ENCODE measurements around the gene DZIP1. TPM values are rescaled to one million over a fixed set of nuclear protein-coding genes. Genes with fewer than 3 reads are reported as not detected.

Gene DZIP1
- total RNA-seq, 1 experiment from 2014 or later: 0.17 TPM

GRCh38 chr13:95588721-95589120, 55.8 kb downstream of the DZIP1 start:
- DNase-seq (ENCODE audit: low read depth, low spot score) (no peak), ATAC-seq (no peak)
- Histone ChIP-seq H2AFZ (ENCODE audit: low read depth, low read length, poor library complexity, severe bottlenecking) (no peak overlapping the region), H3K9me2 (ENCODE audit: insufficient read depth) (no peaks in the 10 kb centered on the region), H3K9ac (ENCODE audit: low read length) (no peak overlapping the region), H3K4me1 (ENCODE audit: control insufficient read depth in 1 of 2, insufficient read depth in 2 of 2, low read length in 2 of 2) (no peaks in the 10 kb centered on the region), H3K27ac (ENCODE audit: low read depth, low read length) (no peak overlapping the region), H3K4me2 (ENCODE audit: low read length) (no peak overlapping the region), H3K79me2 (ENCODE audit: insufficient read depth, low read length) (no peaks in the 10 kb centered on the region), H4K20me1 (ENCODE audit: insufficient read depth) (no peaks in the 10 kb centered on the region), H3K9me3 (ENCODE audit: control insufficient read depth in 1 of 2, insufficient read depth in 1 of 2, low read depth in 1 of 2, low read length in 2 of 2) (no peaks in the 10 kb centered on the region), H3K27me3 (ENCODE audit: insufficient read depth, low read length) (no peaks in the 10 kb centered on the region), H3K4me3 (replicated peaks in 1 of 2; ENCODE audit: low read depth in 1 of 2, low read length in 2 of 2) (no peak overlapping the region), H3K36me3 (ENCODE audit: control insufficient read depth in 1 of 2, insufficient read depth in 2 of 2, low read length in 2 of 2) (no peaks in the 10 kb centered on the region)
- POLR2A ChIA-PET: no interaction called here
- BruUV-seq (replicated peaks): no TSS peak
- intact Hi-C loops (cut with micrococcal nuclease): no loop called here
- RAD21 ChIA-PET (ENCODE audit: low non-redundant PET in 1 of 2, low total read pairs in 2 of 2, uncharacterized antibody in 2 of 2, unreplicated experiment in 2 of 2): no interaction called here
- TF ChIP-seq POLR2A (IDR thresholded peaks at IDR 0.05; ENCODE audit: borderline replicate concordance, extremely low read depth, insufficient read depth, insufficient read length): no peak
- no peak for TF ChIP-seq ZNF274 (IDR thresholded peaks at IDR 0.05; ENCODE audit: low read depth, low read length)
- TF ChIP-seq SRF (IDR thresholded peaks at IDR 0.05; ENCODE audit: low read depth): no peak
- TF ChIP-seq RAD21 (IDR thresholded peaks at IDR 0.05; ENCODE audit: low read depth): no peak
- no peak for TF ChIP-seq JUND (IDR thresholded peaks at IDR 0.05)
- TF ChIP-seq FOSL1 (IDR thresholded peaks at IDR 0.05; ENCODE audit: low read depth): no peak
- no peak for TF ChIP-seq TCF7L2 (IDR thresholded peaks at IDR 0.05; ENCODE audit: borderline replicate concordance, extremely low read depth, insufficient read depth, insufficient read length)
- no peak for TF ChIP-seq CBX3 (IDR thresholded peaks at IDR 0.05; ENCODE audit: low read depth)
- no peak for TF ChIP-seq ZFX (IDR thresholded peaks at IDR 0.05)
- TF ChIP-seq ELF1 (IDR thresholded peaks at IDR 0.05; ENCODE audit: borderline replicate concordance, low read depth): no peak
- TF ChIP-seq EZH2 (IDR thresholded peaks at IDR 0.05): no peak
- no peak for TF ChIP-seq POLR2AphosphoS5 (IDR thresholded peaks at IDR 0.05; ENCODE audit: low read depth, low read length)
- CTCF ChIA-PET: no interaction called here

- Histone ChIP-seq H3K27me3 (ENCODE audit: insufficient read depth, low read length) (no peaks in the 10 kb centered on the region), H3K4me1 (ENCODE audit: control insufficient read depth in 1 of 2, insufficient read depth in 2 of 2, low read length in 2 of 2) (no peaks in the 10 kb centered on the region), H3K79me2 (ENCODE audit: insufficient read depth, low read length) (no peaks in the 10 kb centered on the region), H3K9ac (ENCODE audit: low read length) (no peak overlapping the region), H2AFZ (ENCODE audit: low read depth, low read length, poor library complexity, severe bottlenecking) (no peak overlapping the region), H3K27ac (ENCODE audit: low read depth, low read length) (no peak overlapping the region), H3K4me3 (replicated peaks in 1 of 2; ENCODE audit: low read depth in 1 of 2, low read length in 2 of 2) (no peak overlapping the region), H3K9me3 (ENCODE audit: control insufficient read depth in 1 of 2, insufficient read depth in 1 of 2, low read depth in 1 of 2, low read length in 2 of 2) (no peaks in the 10 kb centered on the region), H3K9me2 (ENCODE audit: insufficient read depth) (no peaks in the 10 kb centered on the region), H4K20me1 (ENCODE audit: insufficient read depth) (no peaks in the 10 kb centered on the region), H3K36me3 (ENCODE audit: control insufficient read depth in 1 of 2, insufficient read depth in 2 of 2, low read length in 2 of 2) (no peaks in the 10 kb centered on the region), H3K4me2 (ENCODE audit: low read length) (no peak overlapping the region)
- ATAC-seq: no peak
- BruUV-seq (replicated peaks): no TSS peak
- ChIA-PET POLR2A (no interaction called here), RAD21 (ENCODE audit: low non-redundant PET in 1 of 2, low total read pairs in 2 of 2, uncharacterized antibody in 2 of 2, unreplicated experiment in 2 of 2) (no interaction called here), CTCF (no interaction called here)
- no peak for DNase-seq (ENCODE audit: low read depth, low spot score)
- intact Hi-C loops (cut with micrococcal nuclease): no loop called here
- TF ChIP-seq EZH2 (IDR thresholded peaks at IDR 0.05): no peak
- TF ChIP-seq SRF (IDR thresholded peaks at IDR 0.05; ENCODE audit: low read depth): no peak
- TF ChIP-seq RAD21 (IDR thresholded peaks at IDR 0.05; ENCODE audit: low read depth): no peak
- no peak for TF ChIP-seq ELF1 (IDR thresholded peaks at IDR 0.05; ENCODE audit: borderline replicate concordance, low read depth)
- no peak for TF ChIP-seq ATF3 (IDR thresholded peaks at IDR 0.05)
- no peak for TF ChIP-seq CEBPB (IDR thresholded peaks at IDR 0.05; ENCODE audit: low read depth)
These were observed 56.4 kb downstream of the DZIP1 start for GRCh38 chr13:95588134-95588533.

All from HCT116 (cell line).